ENCODE results near the gene TRDN.

GRCh38 chr6:123417535-123417934, 219.2 kb downstream of the TRDN start:
- TF ChIP-seq, protein P1, sequence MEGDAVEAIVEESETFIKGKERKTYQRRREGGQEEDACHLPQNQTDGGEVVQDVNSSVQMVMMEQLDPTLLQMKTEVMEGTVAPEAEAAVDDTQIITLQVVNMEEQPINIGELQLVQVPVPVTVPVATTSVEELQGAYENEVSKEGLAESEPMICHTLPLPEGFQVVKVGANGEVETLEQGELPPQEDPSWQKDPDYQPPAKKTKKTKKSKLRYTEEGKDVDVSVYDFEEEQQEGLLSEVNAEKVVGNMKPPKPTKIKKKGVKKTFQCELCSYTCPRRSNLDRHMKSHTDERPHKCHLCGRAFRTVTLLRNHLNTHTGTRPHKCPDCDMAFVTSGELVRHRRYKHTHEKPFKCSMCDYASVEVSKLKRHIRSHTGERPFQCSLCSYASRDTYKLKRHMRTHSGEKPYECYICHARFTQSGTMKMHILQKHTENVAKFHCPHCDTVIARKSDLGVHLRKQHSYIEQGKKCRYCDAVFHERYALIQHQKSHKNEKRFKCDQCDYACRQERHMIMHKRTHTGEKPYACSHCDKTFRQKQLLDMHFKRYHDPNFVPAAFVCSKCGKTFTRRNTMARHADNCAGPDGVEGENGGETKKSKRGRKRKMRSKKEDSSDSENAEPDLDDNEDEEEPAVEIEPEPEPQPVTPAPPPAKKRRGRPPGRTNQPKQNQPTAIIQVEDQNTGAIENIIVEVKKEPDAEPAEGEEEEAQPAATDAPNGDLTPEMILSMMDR (IDR thresholded peaks at IDR 0.05): no peak
- no peak for TF ChIP-seq EZH2phosphoT487 (IDR thresholded peaks at IDR 0.05)
